Body of pancreas (tissue), 4 donors: Measurements from ENCODE around the gene DEPDC7. TPM values are rescaled to one million over a fixed set of nuclear protein-coding genes. Genes with fewer than 3 reads are reported as not detected.

ENCODE experiments used
- ATAC-seq: fragments of 150-250 bp; one replicate; pipeline ENCODE4 v1.9.1; 2016
- DNase-seq, 4 donors: peaks; one replicate each; pipeline ENCODE4 v3.0.0-alpha.2; 2019
- H3K27ac ChIP-seq, 4 donors: fragments of 200-600 bp; sonication (generic); 1 replicate in 3 of 4; 2 replicates in 1 of 4; pipeline versions ENCODE4 v1.5.1 to v1.6.1; 2016 to 2019; ENCODE audit warnings: mild to moderate bottlenecking in 1 of 4, mixed read lengths in 1 of 4, moderate library complexity in 1 of 4
- H3K27me3 ChIP-seq, 2 donors: fragments of 200-600 bp; sonication (generic); one replicate each; pipeline ENCODE4 v1.6.0; 2016; ENCODE audit warnings: mild to moderate bottlenecking in 1 of 2
- H3K36me3 ChIP-seq, 2 donors: fragments of 200-600 bp; sonication (generic); replicated peaks in 1 of 2; 2 replicates each; pipeline ENCODE4 v1.5.1; 2016; ENCODE audit warnings: low read depth in 2 of 2; ENCODE audit not compliant: insufficient read depth in 1 of 2
- H3K4me1 ChIP-seq: fragments of 200-600 bp; sonication (generic); one replicate; pipeline ENCODE4 v1.6.0; 2016
- H3K4me3 ChIP-seq, 2 donors: fragments of 200-600 bp; sonication (generic); 1 replicate in 1 of 2; 2 replicates in 1 of 2; pipeline ENCODE4 v1.5.1; 2016 to 2019
- H3K9me3 ChIP-seq, 3 donors: fragments of 200-600 bp; sonication (generic); 1 replicate in 2 of 3; 2 replicates in 1 of 3; pipeline ENCODE4 v1.5.1; 2016
- POLR2A ChIP-seq, 3 donors: fragments of 450-650 bp; IDR thresholded peaks; one replicate each; pipeline ENCODE4 v1.6.1; 2016; ENCODE audit warnings: antibody characterized with exemption in 3 of 3, mild to moderate bottlenecking in 2 of 3
- WGBS, 2 donors: methylation state at CpG; one replicate each; pipeline ENCODE4 v1.1.5; 2017; 5-methylcytosine and 5-hydroxymethylcytosine counted together
- intact Hi-C: fragments of 100-400 bp; cut with DNase I; formaldehyde crosslinking; loops from one replicate; pipeline ENCODE4 v1.15.1; 2023
- total RNA-seq, 2 donors: library from RNA; depleted of rRNA; stranded (reverse); fragments of >200 nt; gene quantifications; one replicate each; pipeline ENCODE4 v1.1.0, GENCODE V29; 2016
- TF ChIP-seq, protein P1 (sequence below), 7 experiments: fragments of 450-650 bp in 4 of 7; fragments of 200-600 bp in 3 of 7; sonication (generic) in 3 of 7; IDR thresholded peaks; one replicate each; pipeline ENCODE4 v1.5.1; 2016 to 2019; ENCODE audit warnings: antibody characterized with exemption in 7 of 7

Gene DEPDC7
- total RNA-seq, 2 donors from 2014 or later: 0.99 to 6.0 TPM

GRCh38 chr11:33063326-33063881 lies 47.7 kb downstream of the DEPDC7 start:
- Histone ChIP-seq H3K9me3 (no peaks in the 10 kb centered on the region), H3K36me3 (peaks cover 0 to 13% of the 10 kb centered on the region in 2 donors), H3K27ac (peak overlapping the region in 1 of 4 donors; percentile 17), H3K4me1 (no peaks in the 10 kb centered on the region), H3K27me3 (no peaks in the 10 kb centered on the region), H3K4me3 (no peak overlapping the region)
- no peak for DNase-seq
- WGBS, 2 donors: 61 to 82% methylated on average over 3 of the region's 3 CpGs
- intact Hi-C loops: no loop called here
- ATAC-seq: no peak
- TF ChIP-seq, protein P1, sequence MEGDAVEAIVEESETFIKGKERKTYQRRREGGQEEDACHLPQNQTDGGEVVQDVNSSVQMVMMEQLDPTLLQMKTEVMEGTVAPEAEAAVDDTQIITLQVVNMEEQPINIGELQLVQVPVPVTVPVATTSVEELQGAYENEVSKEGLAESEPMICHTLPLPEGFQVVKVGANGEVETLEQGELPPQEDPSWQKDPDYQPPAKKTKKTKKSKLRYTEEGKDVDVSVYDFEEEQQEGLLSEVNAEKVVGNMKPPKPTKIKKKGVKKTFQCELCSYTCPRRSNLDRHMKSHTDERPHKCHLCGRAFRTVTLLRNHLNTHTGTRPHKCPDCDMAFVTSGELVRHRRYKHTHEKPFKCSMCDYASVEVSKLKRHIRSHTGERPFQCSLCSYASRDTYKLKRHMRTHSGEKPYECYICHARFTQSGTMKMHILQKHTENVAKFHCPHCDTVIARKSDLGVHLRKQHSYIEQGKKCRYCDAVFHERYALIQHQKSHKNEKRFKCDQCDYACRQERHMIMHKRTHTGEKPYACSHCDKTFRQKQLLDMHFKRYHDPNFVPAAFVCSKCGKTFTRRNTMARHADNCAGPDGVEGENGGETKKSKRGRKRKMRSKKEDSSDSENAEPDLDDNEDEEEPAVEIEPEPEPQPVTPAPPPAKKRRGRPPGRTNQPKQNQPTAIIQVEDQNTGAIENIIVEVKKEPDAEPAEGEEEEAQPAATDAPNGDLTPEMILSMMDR (IDR thresholded peaks at IDR 0.05): no peak
- no peak for TF ChIP-seq POLR2A (IDR thresholded peaks at IDR 0.05)

DNA sequence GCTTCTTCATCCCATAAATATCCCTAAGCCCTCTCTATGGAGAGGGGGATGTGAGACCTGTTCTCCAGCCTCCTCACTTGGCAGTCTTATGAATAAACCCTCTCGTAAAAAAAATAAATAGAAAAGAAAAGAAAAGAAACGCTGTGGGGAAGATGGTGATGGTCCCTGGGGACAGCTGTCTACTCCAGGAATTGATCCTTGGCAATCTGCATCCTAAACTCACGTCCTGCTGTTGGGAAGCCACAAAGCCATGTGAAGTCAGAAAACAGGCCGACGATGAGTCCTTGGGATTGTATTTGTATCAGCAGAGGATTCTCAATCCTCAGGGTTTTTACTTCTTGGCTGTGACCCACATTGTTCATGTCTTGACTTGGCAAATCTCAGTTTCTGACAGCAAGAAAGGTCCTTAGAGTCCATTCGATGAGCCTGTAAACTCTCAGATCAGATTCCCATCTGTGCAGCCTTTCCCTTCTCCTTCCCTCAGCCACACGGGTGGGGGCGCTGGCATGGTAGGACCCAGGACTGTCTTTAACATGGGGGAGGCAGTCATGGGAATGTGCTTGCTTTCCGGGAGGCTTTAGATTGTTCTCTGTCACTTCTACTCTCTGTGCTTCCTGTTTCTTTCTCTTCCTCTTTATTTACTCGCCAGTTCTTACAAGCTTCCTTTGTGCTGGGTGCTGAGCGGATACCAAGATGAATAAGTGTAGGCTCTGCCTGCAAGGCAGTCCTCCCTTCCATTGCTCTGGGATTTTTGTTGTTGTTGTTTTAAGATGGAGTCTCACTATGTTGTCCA lies 48.6 kb downstream of the DEPDC7 start:
- Histone ChIP-seq H3K36me3 (peaks cover 6 to 14% of the 10 kb centered on the region in 2 donors), H3K27ac (peak overlapping the region in 1 of 4 donors; percentile 17), H3K27me3 (no peaks in the 10 kb centered on the region), H3K4me1 (no peaks in the 10 kb centered on the region), H3K4me3 (no peak overlapping the region), H3K9me3 (no peaks in the 10 kb centered on the region)
- peak in 1 of 4 donors; percentile 4 for DNase-seq
- TF ChIP-seq, protein P1 (IDR thresholded peaks at IDR 0.05): no peak
- TF ChIP-seq POLR2A (IDR thresholded peaks at IDR 0.05): no peak
- intact Hi-C loops: no loop called here
- WGBS, 2 donors: 59 to 61% methylated on average over 11 of the region's 11 CpGs
- ATAC-seq: peak; percentile 28

GRCh38 chr11:33064866-33065265 lies 49.2 kb downstream of the DEPDC7 start:
- Histone ChIP-seq H3K27me3 (no peaks in the 10 kb centered on the region), H3K4me1 (no peaks in the 10 kb centered on the region), H3K9me3 (no peaks in the 10 kb centered on the region), H3K4me3 (no peak overlapping the region), H3K27ac (no peak overlapping the region), H3K36me3 (peaks cover 6 to 13% of the 10 kb centered on the region in 2 donors)
- 85 to 93% methylated on average over 5 of the region's 5 CpGs for WGBS, 2 donors
- no peak for TF ChIP-seq POLR2A (IDR thresholded peaks at IDR 0.05)
- TF ChIP-seq, protein P1 (IDR thresholded peaks at IDR 0.05): no peak
- DNase-seq (no peak), ATAC-seq (no peak)
- intact Hi-C loops: loop anchor here (5.0 kb wide), 1 partner anchor 103 kb away; no protein-coding TSS in a partner anchor

DNA sequence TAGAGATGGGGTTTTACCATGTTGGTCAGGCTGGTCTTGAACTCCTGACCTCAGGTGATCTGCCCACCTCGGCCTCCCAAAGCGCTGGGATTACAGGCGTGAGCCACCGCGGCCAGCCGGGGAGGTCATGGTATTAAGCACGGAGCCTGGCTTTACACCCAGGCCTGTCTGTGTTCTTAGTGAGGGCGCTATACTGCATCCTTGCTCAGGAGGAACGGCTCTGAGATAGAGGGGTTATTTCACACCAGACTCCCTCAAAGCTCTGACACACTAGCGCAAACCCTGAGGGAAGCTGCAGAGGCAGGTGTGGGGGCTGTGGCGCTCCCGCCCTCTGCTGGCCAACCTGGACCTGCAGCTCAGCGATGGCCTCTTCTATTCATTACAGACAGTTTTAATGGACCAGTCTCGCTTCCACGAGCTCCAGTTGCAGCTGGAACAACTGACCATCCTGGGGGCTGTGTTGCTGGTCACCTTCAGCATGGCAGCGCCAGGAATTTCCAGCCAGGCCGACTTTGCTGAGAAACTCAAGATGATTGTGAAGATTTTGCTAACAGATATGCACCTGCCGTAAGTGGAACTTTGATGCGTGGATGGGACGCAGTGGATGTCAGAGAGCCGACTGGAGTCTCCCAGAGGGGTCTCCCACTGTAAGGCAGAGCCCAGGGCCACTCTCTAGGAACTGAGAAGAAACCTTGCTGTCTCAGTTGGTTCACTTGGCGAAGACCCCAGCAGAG lies 49.9 kb downstream of the DEPDC7 start:
- 56 to 61% methylated on average over 14 to 22 of the region's 22 CpGs for WGBS, 2 donors
- TF ChIP-seq, protein P1 (IDR thresholded peaks at IDR 0.05): peak; percentile 79 to 85 (median 83)
- no peak for TF ChIP-seq POLR2A (IDR thresholded peaks at IDR 0.05)
- H3K36me3 ChIP-seq: peaks cover 6 to 14% of the 10 kb centered on the region in 2 donors

More for the DNA sequence above, 49.9 kb downstream of the DEPDC7 start:
- no peak overlapping the region for H3K27ac ChIP-seq
- intact Hi-C loops: loop anchor here (5.0 kb wide), 1 partner anchor 103 kb away; no protein-coding TSS in a partner anchor
- H3K4me1 ChIP-seq: no peaks in the 10 kb centered on the region
- ATAC-seq (peak; percentile 82), DNase-seq (peak; percentile 64 to 77 (median 70))
- H3K27me3 ChIP-seq: no peaks in the 10 kb centered on the region
- H3K9me3 ChIP-seq: no peaks in the 10 kb centered on the region
- H3K4me3 ChIP-seq: no peak overlapping the region
